Panc1 (cell line): ENCODE measurements around the gene AKAP10.

ENCODE experiments used
- POLR2AphosphoS5 ChIP-seq: IDR thresholded peaks from 2 replicates; pipeline ENCODE4 v1.6.1; 2012; ENCODE audit warnings: mild to moderate bottlenecking, low read depth, low read length, moderate library complexity
- SIN3A ChIP-seq: IDR thresholded peaks from 2 replicates; pipeline ENCODE4 v1.6.1; 2012; ENCODE audit warnings: low read depth, mild to moderate bottlenecking, low read length, moderate library complexity, borderline replicate concordance; ENCODE audit not compliant: insufficient read depth
- TF ChIP-seq, protein P1 (sequence below): fragments of 450-650 bp; IDR thresholded peaks from 2 replicates; pipeline ENCODE4 v1.5.1; 2017; ENCODE audit warnings: mild to moderate bottlenecking
- TF ChIP-seq, protein P2 (sequence below), 2 experiments: IDR thresholded peaks; 2 replicates each; pipeline ENCODE4 v1.6.1; 2011 to 2012; ENCODE audit warnings: low read depth in 2 of 2, control low read depth in 1 of 2, low read length in 1 of 2, mild to moderate bottlenecking in 1 of 2, moderate library complexity in 1 of 2; ENCODE audit not compliant: insufficient read depth in 1 of 2

- TF ChIP-seq, protein P1, sequence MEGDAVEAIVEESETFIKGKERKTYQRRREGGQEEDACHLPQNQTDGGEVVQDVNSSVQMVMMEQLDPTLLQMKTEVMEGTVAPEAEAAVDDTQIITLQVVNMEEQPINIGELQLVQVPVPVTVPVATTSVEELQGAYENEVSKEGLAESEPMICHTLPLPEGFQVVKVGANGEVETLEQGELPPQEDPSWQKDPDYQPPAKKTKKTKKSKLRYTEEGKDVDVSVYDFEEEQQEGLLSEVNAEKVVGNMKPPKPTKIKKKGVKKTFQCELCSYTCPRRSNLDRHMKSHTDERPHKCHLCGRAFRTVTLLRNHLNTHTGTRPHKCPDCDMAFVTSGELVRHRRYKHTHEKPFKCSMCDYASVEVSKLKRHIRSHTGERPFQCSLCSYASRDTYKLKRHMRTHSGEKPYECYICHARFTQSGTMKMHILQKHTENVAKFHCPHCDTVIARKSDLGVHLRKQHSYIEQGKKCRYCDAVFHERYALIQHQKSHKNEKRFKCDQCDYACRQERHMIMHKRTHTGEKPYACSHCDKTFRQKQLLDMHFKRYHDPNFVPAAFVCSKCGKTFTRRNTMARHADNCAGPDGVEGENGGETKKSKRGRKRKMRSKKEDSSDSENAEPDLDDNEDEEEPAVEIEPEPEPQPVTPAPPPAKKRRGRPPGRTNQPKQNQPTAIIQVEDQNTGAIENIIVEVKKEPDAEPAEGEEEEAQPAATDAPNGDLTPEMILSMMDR, result no peak
- TF ChIP-seq SIN3A (no peak), POLR2AphosphoS5 (no peak)
- TF ChIP-seq, protein P2, sequence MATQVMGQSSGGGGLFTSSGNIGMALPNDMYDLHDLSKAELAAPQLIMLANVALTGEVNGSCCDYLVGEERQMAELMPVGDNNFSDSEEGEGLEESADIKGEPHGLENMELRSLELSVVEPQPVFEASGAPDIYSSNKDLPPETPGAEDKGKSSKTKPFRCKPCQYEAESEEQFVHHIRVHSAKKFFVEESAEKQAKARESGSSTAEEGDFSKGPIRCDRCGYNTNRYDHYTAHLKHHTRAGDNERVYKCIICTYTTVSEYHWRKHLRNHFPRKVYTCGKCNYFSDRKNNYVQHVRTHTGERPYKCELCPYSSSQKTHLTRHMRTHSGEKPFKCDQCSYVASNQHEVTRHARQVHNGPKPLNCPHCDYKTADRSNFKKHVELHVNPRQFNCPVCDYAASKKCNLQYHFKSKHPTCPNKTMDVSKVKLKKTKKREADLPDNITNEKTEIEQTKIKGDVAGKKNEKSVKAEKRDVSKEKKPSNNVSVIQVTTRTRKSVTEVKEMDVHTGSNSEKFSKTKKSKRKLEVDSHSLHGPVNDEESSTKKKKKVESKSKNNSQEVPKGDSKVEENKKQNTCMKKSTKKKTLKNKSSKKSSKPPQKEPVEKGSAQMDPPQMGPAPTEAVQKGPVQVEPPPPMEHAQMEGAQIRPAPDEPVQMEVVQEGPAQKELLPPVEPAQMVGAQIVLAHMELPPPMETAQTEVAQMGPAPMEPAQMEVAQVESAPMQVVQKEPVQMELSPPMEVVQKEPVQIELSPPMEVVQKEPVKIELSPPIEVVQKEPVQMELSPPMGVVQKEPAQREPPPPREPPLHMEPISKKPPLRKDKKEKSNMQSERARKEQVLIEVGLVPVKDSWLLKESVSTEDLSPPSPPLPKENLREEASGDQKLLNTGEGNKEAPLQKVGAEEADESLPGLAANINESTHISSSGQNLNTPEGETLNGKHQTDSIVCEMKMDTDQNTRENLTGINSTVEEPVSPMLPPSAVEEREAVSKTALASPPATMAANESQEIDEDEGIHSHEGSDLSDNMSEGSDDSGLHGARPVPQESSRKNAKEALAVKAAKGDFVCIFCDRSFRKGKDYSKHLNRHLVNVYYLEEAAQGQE (IDR thresholded peaks at IDR 0.05; ENCODE audit: insufficient read depth in 1 of 2, low read depth in 2 of 2, low read length in 1 of 2), result no peak
Observed at GRCh38 chr17:19996086-19996485, 18.5 kb upstream of the AKAP10 start.
